ENCODE data around the gene SOX6.

The SOX6 gene

DNA sequence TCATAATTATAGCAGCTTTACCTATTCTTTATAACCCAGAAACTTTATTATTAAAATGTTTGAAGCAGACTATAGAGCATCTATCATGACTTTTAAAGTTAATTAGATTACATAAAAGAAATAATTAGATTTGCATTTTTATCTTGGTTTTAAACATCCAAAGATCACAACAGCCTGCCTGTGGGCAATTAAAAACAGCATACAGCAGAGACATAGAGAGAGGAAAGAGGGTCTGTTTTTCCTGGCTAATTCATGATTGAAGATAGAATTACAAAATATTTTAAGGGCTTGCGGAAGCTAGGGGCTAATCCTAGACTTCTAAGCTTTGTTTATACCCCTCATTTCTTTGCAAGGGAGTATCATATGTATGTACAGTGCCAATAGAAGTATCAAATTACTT is 178.1 kb downstream of the SOX6 start:
- DNase-seq (ENCODE audit: low read depth in 2 of 2): no peak
- H3K4me3 ChIP-seq (replicated peaks in 1 of 2; ENCODE audit: low read depth in 2 of 2, low read length in 2 of 2): no peak overlapping the region
- TF ChIP-seq, protein P1, sequence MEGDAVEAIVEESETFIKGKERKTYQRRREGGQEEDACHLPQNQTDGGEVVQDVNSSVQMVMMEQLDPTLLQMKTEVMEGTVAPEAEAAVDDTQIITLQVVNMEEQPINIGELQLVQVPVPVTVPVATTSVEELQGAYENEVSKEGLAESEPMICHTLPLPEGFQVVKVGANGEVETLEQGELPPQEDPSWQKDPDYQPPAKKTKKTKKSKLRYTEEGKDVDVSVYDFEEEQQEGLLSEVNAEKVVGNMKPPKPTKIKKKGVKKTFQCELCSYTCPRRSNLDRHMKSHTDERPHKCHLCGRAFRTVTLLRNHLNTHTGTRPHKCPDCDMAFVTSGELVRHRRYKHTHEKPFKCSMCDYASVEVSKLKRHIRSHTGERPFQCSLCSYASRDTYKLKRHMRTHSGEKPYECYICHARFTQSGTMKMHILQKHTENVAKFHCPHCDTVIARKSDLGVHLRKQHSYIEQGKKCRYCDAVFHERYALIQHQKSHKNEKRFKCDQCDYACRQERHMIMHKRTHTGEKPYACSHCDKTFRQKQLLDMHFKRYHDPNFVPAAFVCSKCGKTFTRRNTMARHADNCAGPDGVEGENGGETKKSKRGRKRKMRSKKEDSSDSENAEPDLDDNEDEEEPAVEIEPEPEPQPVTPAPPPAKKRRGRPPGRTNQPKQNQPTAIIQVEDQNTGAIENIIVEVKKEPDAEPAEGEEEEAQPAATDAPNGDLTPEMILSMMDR (IDR thresholded peaks at IDR 0.05; ENCODE audit: low read depth, low read length): no peak

DNA sequence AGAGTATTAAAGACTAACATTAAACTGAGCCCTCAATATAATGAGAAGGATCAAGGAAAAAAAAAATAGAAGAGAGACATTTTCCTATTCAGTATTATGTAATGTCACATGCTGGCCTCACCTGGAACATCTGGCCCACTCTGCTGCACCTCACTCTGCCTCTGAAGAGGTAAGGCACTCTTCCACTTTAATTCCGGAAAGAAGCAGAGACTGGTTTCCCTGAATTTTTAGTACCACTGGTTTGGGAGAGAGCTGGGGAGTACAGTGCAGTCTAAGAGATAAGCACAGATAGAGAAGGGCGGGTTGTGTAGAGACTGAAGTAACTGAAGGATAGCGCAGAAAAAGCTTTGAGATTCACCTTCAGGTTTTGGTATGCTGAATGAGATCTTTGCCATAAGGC is 178.7 kb downstream of the SOX6 start:
- no peak for DNase-seq (ENCODE audit: low read depth in 2 of 2)
- H3K4me3 ChIP-seq (replicated peaks in 1 of 2; ENCODE audit: low read depth in 2 of 2, low read length in 2 of 2): no peak overlapping the region
- TF ChIP-seq, protein P1 (IDR thresholded peaks at IDR 0.05; ENCODE audit: low read depth, low read length): no peak

DNA sequence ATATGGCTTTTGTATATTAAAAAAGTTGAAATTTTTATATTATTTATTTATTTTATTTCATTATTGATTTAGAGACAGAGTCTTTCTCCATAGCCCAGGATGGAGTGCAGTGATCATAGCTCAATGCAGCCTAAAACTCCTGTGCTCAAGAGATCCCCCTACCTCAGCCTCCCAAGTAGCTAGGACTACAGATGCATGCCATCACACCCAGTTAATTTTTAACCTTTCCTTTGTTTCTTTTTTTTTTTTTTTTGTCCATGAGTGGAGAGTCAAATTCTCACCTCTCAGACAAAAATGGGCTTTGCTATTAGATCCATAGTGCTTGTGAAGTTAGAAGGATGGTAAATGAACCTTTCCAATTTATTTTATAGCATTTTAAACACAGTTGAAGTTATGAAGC is 182.5 kb downstream of the SOX6 start:
- H3K4me3 ChIP-seq (replicated peaks in 1 of 2; ENCODE audit: low read depth in 2 of 2, low read length in 2 of 2): no peak overlapping the region
- DNase-seq (ENCODE audit: low read depth in 2 of 2): no peak
- TF ChIP-seq, protein P1 (IDR thresholded peaks at IDR 0.05; ENCODE audit: low read depth, low read length): no peak

DNA sequence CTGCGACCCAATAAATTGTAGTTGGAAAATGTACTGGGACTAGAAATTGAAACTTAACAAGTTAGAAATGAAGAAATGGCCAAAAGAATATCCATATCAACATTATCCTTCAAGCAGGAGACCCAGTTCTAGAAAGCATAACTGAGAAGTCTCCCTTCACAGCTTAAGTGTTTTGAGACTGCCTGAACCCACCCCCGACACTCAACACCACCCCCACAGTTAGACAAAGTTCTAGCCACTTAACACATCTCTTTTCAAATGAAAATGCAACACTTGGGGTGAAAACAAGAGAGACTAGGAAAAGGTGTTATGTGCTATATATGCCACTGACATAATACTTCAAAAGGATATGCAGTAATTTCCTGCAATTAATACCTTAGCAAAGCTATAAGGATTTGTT is 184.5 kb downstream of the SOX6 start:
- H3K4me3 ChIP-seq (replicated peaks in 1 of 2; ENCODE audit: low read depth in 2 of 2, low read length in 2 of 2): no peak overlapping the region
- TF ChIP-seq, protein P1 (IDR thresholded peaks at IDR 0.05; ENCODE audit: low read depth, low read length): no peak
- no peak for DNase-seq (ENCODE audit: low read depth in 2 of 2)

DNA sequence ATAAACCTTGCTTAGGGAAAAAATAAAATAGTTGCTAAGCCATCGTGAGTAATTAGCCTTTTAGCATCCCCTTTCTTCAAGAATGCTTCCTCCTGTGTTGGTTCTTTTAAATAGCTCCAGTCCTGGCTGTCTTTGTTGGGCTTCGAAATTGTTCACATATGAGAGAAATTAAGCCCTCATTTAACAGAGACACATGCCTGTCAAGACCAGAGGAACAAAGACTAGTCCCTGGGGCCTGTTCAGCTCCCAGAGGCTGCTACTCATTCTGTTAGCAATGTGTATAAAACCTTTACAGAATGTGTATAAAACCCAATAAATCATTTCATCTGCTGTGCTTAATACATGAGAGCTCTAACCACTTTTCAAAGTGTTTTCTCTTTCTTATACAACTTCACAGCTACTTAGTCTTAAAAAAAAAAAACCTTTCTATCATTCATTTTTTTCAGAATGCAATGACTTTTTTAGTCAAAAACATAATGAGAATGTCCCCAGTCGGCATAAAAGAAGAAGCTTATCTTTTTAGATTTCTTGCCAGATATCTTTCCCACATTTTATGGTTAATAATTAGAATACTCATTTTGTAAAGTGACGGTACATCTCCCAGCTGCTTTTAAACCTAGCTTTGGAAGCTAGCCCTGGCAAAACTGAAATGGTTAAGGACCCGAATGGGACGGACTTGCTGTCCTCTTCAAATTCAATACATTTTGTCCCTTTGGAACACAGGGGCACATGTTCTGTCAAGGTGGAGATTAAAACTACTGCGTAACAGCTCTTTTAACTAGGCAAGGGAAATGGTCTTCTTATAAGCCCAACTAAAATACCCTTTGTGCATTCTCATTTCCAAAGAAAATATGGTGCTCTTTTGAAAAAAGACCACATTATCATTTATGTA is 186.1 kb downstream of the SOX6 start:
- TF ChIP-seq, protein P1 (IDR thresholded peaks at IDR 0.05; ENCODE audit: low read depth, low read length): no peak
- no peak for DNase-seq (ENCODE audit: low read depth in 2 of 2)
- no peak overlapping the region for H3K4me3 ChIP-seq (replicated peaks in 1 of 2; ENCODE audit: low read depth in 2 of 2, low read length in 2 of 2)

DNA sequence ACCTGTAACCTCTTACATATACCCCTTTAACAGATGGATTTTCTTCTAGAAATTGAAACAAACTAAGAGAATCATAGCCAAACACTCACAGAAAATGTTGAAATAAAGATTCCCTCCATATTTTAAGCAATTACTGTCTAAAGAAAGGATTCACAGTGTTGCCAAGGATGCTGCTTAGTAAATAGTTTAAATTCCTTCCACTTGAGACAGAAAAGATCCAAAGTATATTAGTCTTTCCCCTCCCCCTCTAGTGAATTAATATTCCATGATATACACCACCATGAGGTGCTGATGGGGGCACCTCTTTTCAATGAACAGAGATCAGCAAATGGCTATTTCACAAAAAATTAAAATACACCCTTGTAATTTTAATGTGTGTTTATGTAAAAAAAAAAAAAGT is 186.8 kb downstream of the SOX6 start:
- DNase-seq (ENCODE audit: low read depth in 2 of 2): peak; percentile 11 to 50
- H3K4me3 ChIP-seq (replicated peaks in 1 of 2; ENCODE audit: low read depth in 2 of 2, low read length in 2 of 2): no peak overlapping the region
- TF ChIP-seq, protein P1 (IDR thresholded peaks at IDR 0.05; ENCODE audit: low read depth, low read length): no peak

Measured in cardiac fibroblast (primary cell).